ENCODE results near the gene KLHL29.

The KLHL29 gene

DNA sequence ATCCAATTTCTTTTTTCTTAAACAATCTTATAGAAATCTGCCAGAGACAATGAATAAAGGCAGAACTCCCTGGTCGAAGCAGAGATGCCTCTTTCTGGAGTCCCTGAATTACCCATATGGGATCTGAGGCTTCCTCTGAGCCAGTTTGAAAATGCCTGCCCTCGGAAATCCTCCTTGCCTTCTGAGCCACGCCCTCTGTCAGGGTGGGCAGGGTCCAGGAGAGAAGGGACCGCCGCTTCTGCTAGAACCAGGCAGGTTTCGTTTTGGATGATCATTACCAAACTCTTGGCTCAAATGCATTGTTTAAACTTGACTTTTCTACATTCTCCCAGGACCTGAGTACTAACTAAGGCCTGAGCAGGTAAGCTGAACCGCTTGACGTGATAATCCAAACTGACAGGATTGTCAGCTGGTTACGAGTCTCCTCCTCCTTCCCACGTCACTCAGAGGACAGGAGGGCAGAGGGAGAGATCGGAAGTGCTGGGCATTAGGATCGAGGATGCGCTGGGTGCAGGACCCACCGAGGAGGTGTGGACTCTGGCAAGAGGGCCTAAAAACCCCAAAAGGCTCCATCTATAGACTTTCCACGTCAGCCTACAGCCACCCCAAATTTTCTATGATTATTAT is 128.4 kb downstream of the KLHL29 start:
- DNase-seq (ENCODE audit: low read depth): no peak

DNA sequence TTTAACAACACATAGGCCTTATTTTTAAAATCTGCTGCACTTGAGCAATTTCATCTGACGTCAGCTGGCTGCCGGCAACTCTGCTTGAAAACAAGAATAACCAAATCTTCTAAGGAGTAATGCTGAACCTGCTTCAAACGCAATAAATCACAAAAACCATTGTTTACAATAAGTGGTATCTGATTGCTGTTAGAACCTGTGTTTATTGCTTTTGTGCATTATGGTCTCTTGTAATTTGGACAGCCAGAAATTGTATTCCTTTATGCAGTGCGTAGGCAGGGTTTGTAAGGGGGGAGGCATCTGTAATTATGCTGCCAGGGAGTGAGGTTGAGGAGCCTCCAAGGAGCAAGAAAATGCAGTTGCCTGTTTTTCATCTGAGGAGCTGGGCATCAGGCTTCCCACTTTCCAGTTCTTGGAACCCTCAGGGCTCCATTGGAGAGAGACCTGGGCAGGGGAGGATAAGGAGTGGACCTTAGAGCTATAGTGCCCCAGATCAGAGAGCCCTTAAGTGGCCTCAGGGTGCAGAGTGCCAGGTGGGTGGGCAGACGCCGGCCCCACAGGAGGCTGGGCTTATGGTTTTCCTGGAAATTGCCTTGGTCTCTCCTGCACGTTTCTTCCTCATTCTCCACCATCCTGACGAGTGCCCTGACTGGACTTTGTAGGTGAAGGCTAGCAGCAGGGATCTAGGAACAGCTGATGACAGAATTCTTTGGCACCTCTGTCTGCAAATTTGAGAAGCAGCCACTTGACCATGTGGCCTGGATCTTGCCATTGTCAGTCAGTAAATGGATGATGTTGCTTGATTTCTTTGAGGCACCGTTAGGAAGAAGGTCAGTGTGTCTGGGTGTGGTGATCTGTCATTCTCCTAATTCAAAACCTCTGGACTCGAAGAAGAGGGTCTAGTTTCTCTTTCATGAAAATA is 129.2 kb downstream of the KLHL29 start:
- DNase-seq (ENCODE audit: low read depth): no peak

DNA sequence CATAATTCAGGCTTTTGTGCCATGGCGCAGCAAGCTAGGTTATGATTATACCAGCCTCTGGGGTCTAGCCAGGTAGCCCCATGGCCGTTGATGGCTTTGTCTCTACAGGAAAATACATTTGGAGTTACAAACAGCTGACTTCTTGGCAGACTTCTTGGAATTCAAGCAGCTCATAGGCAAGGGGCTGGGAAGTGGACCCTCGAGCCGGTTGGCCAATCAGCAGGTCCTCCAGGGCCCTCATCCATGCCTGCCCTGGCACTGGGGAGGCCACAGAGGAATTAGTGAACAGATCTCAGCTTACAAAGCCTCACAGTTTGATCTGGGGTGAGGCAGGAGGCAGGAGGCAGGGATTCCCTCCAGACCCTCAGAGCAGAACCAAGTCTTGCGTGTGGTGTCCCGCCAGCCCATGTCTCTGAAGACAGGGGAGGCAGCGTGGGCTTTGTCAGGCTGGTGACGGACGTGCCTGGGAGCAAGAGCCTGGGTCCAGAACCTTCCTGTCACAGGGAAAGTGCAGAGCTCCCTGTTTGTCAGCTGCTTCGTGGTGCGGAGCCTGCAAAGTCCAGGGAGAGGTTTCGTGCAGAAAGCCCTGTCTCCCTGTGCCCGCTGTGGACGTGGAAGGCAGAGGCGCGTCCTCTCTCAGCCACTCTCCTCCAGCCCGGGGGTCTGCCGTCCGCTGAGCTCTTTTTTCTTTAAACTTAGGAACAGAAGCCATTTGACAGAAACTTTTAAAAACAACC is 131.7 kb downstream of the KLHL29 start:
- no peak for DNase-seq (ENCODE audit: low read depth)

DNA sequence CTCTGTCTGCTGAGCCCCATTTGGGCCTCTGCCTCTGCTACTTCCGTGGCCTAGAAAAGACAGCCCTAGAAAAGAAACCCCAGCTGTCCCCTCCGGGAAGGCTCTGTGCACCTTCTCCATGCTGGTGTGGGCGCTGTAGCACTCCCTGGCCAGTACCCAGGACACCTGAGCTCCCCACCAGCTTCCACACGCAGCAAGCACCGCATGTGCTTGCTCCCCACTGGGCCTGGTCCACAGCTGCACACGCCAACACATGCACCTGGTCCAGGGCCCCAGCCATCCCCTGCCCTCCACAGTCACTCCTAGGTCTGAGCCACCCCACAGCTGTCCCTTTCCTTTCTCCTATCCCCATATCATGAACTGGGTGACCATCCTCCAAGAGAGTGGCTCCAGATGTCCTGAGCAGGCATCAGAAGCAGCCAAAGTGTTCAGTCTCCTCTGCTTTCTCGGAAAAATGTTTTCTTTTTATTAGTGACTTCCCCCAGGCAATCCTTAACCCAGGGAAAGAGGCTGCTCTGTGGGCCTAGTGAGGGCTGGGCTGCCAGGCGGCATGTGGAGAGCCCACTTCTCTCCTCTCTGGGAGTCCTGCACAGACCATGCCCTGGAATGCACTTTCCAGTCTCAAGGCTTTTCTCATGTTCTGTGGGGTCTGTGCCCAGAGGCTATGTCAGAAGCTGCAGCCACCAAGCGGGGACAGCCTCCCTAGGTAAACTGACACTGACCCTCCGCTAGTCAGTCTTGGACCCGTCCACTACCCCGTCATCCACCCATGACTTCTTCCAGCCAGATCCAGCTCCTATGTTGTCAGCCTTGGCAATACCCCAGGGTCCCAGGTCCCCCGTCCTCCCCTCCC is 133.7 kb downstream of the KLHL29 start:
- no peak for DNase-seq (ENCODE audit: low read depth)

DNA sequence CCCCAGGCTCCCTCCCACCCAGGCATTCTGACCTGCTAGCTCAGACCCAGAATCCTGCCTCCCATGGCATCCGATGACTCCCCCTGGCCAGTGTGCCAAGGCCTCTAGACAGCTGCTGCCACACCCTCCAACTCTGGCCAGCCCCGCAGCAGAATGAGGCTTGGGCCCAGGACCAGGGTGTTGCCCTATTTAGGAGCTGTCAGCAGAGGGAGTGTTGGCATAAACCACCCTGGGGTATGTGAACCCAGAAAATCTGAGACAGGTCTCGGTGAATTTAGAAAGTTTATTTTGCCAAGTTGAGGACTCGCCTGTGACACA is 134.3 kb downstream of the KLHL29 start:
- DNase-seq (ENCODE audit: low read depth): no peak

DNA sequence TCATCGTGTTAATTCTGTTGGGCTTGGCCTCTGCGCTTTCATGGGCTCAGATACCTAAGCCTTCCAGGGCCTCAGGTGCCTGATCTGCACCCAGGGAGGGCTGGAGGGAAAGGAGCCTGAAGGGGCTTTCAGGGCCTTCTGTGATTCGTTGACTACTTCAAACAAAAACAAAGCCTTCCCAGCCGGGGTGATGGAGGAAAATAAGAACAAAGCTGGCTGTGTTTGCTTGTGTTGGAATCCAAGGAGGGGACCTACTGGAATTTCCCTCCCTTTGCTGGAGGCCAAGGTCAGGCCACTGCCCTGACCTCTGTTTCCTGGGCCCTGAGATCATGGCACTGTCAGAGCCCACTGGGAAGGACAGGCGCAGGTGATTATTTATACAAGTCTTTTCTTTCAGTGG is 135.3 kb downstream of the KLHL29 start:
- no peak for DNase-seq (ENCODE audit: low read depth)

DNA sequence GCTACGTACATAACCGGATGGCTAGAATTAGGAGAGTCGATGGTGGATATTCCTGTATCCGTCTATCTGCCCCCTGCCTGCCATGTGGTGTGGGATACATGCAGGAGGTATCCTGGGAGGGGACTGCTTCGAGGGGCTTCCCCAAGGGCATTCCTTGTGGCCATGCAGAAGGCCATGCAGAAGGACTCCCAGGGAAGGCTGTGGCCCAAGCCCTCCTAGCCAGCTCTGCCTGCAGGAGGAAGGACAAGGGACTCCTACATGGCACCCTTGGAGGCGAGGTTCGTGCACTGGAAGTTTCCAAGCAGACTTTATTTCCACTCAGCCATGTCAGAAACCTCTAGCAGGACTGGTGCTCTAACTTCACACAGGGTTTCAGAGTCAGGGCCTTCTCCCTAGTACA is 136.1 kb downstream of the KLHL29 start:
- no peak for DNase-seq (ENCODE audit: low read depth)

DNA sequence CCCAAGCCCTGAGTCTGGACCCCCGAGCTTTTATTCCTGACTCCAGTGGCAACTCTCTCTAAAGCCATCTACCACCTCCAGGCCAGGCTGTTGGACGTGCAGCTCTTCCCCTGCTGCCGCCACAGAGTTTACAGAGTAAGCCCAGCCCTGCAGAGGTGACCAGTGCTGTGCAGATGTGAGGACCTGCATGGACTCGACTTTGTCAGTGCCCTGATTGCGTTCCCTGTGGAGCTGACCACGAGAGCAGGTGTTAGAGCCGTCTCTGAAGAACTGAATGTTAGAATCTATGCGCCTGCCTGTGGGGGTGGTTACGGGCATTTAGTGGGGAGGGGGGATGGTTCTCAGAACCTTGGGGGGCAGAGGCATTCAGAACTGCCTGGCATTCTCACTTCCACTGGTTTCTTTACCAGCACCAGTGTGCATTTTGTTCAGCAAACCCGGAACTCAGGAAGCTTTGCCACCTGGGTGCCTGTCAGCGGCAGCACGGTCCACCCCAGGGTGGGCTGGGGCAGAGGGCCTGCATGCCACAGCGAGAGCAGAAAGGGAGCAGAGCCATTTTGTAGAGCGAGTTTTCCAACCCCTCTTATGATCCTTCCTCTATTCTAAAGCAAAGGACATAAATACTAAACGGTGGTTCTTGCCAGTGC is 137.9 kb downstream of the KLHL29 start:
- DNase-seq (ENCODE audit: low read depth): no peak

DNA sequence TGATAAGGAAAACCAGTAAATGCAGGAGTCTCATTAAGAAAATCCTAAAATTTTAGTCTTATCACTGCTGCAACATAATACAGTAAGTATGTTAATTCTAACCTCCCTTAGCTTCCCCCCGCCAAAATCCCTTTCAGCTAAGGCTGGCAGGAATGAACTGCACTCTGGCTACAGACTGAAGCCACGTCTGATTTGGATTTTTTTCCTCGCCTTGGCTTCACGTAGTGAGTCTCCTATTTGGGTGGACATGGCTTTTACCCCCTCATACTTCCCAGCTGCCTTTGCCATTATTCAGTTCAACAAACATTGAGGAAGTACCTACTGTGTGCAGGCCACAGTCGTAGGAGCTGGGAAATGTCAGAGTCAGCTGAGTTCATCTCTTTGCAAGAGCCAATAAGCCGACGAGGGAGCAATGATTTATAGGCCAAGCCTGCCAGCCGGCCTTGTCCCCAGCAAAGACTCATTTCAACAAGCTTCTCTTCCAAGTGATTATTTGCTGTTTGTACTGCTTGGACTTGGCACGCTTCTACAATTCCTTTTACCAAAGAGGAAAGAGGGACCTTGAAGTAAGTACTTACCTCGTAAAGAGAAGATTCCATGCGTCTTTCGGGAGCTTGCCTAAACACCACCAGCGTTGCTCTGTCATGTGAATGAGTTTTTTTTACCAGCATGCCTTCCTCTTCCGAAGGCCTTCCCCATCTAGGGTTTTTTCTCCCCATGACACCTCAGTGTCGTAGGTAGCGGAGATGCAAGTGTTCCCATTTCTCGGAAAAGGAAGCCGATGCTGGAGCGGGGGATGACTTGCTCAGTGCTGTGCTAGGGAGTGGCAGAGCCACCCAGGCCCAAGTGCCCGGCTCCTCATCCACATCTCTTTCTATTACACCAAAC is 138.6 kb downstream of the KLHL29 start:
- no peak for DNase-seq (ENCODE audit: low read depth)

DNA sequence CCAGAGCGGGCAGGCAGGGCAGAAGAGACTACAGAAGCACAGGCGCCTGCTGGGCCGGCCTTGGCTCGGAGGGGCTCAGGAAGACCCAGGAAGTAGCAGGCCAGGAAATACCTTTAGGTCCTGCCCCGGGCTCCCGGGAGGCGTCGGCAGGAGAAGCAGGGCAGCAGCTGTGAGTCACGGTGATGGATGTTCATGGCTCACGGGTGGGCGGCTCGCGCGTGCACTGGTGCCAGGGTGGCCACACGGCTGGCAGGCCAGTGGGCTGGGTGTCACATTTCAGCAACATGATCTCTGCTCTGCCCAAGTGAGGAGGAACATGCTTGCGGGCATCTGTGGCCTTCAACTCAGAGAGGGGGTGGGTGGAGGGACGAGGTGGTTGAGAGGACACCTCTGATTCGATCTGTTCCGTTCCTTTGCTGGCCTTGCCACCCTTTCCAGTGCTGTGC is 139.3 kb downstream of the KLHL29 start:
- no peak for DNase-seq (ENCODE audit: low read depth)

DNA sequence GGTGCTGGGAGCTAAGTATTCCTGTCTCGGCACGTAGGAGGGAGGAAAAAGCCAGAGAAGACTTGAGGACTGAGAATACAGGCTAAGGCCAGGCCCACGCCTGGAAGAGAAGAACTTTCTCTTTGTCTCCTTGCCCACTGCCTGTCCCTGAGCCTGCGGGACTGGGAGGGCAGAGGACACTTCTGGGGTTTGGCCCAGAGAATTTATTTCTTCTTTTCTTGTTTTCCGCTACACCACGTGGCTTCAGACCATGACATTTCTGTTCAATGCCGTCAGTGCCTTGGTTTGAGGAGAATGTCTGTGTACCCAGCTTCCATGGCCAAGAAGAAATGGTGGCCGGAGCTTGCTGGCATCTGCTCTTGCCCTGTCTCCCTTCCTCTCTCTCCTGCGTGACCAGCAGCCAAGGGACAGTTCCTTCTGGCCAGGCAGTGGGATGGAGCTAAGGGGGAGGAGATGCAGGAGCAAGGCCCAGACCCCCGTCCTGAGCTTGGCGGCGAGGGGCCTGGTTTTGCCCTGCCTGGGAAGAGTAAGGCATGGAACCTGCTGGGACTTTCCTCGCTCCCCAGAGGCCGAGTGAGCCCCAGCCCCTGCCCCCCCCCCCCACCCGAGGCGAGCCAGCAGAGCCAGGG is 140.3 kb downstream of the KLHL29 start:
- DNase-seq (ENCODE audit: low read depth): no peak

DNA sequence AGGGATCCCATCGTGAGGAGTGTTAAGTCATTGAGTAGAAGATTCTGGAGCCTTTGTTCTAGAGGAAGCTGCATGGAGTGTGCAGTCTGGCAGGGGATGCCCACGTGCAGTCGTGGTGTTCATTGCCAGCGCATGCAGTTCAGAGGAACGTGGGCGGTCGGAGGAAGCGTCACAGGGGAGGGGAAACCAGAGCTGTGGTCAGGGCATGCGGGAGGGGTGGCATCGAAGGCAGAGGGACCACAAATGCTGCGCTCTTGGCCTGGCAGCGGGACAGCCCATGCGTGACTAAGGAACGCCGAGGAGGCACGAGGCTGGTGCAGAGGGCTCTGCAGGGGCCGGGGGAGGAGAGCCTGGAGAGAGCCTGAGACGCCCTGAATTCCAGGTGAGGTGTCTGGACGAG is 141.1 kb downstream of the KLHL29 start:
- DNase-seq (ENCODE audit: low read depth): no peak

DNA sequence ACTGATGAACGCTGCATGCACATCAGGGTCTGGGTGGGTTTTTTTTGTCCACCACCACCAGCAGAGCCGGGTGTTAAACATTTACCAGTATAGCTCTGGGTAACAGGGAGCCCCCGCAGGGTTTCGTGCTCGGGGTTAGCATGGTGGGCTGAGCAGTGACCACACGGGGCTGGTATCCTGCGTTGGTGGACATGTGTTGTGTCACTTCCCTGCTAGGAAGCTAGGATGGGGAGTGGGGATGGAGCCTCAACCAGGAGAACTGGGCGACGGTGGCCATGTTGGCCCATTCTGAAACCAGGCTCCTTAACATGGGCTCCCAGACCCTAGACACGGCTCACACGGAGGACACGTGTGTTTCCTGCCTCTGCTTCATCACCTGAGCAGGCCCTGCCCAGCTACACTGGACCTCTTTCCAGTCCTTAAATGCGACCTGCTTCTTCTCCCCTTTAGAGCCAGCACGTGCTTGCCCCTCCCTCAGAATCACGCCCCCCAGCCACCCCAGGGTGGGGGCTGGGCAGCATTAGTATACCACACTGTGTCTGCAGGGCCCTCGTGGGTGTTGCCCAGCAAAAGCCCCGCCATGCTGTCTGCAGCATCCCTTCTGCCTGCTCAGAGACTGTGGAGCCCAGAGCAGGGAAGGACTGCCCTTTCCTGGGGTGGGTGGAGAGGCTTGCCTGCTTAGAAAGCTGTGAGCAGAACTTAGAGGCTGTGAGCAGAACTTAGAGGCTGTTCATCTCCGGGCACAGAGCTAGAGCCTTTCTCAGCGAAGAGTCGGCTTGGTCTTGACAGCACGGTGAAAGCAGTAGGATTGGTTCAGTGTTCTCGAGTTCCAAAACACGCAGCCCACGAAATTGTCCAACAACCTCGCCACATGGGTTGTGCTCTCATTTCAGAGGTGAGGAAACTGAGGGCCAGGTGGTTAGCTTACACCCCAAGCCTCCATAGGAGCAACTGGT is 142.1 kb downstream of the KLHL29 start:
- no peak for DNase-seq (ENCODE audit: low read depth)

DNA sequence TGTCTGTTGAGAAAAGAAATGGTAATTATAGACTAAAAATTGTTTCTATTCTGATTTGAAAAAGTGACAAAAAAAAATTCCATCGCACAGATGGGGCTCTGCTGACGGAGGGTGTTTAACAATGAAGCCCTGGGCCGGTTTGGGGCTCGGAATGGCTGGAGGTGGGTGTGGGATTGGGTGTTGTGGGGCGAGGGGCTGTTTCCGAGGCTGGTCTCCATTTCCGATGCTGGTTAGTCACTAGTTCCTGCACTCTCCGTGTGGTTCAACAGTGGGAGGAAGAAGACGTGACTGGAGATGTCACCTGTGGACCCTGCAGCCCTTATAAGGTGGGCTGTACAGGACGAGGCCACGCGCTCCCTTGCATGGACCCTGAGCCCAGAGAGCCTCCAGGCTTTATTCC is 143.2 kb downstream of the KLHL29 start:
- DNase-seq (ENCODE audit: low read depth): no peak

DNA sequence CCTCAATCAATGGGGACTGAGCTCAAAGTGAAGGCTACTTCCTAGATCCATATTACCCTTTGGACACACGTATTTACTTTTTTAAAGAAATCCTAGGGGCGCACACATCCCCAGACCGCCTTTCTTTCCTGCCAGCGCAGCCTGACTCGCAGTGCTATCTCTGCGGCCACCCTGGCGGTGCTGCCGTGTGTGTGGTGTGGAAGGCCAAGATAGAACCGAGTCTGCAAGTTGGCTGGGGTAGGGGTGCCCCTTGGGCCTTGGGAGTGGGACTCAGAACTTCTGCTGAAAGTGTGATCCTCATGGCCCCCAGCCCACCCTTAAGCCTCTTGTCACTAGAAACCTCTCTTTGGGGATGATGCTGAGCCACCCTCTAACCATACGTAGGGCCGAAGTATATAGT is 143.7 kb downstream of the KLHL29 start:
- DNase-seq (ENCODE audit: low read depth): no peak

DNA sequence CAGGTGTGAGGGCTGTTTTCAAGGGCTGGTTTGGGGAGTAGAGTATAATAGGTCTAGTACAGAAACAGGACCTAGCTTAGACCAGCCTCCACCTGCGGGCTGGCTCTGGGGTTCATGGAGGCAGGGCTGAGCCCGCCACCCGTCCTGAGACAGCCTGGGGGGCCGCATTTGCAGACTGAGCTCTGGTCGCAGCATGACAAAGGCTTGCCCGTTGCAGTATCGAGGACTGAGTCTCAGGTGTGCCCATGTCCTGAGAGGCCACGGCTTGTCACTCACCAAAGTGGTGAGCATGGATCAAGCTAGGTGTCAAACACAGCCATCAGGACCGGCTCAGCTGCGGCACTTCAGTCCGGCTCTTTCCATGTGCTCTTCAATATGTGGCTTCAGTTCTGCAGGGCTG is 144.7 kb downstream of the KLHL29 start:
- no peak for DNase-seq (ENCODE audit: low read depth)

DNA sequence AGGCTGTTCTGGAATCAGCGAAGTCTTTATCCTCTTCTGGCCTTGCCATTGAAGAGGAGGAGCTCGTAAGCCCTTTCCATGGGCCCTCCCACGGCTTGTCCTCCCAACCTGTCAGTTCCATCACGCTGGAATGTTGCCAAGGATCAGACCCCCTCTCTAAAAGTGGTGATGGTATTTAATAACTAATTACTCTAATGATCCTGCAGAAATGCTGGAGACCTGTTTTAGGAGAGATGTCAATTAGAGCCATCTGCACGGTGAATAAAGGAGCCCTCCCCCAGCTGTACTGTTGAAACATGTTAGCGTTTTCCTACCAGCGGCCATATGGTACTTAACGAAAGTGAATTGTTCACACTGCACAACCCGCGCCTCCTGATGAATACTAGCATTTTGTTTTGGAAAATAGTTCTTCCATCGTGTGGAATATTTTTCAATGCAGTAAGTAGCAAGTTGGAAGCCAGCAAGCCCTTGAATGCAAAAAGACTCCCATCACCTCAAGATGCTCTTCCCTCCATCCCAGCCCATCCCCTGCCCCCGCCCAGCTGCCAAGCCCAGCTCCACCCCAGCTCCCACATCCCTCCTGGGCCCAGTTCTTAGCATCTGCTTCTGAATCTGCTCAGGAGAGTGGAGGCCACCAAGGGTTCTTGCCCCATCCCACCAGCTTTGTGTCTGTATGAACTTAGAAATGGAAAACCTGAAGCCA is 145.4 kb downstream of the KLHL29 start:
- no peak for DNase-seq (ENCODE audit: low read depth)

DNA sequence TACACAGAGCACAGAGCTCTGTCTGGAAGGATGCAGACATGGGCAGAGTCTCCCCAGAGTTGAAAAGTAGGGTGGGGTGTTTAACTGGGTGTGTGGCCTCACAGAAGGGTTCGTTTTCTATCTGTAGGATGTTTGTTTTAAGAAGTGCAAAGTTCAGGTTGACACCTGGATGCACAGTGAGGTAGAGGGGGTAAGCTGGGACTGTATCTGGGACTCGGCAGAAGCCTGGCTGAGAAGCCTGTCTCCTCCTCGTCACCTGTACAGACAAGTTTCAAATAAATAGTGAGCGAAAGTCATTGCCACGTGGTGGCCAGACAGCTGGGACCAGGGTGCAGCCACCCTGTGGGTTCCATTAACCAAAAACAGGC is 145.9 kb downstream of the KLHL29 start:
- DNase-seq (ENCODE audit: low read depth): no peak

Measured in T-helper 22 cell (primary cell).